HEK293 (cell line): ENCODE results near the gene ADI1.
"Not testable (repeated sequence)": the region's sequence is repeated elsewhere in the genome, so short reads cannot be mapped to it uniquely, and the experiment has no call there.

Experiments used
- CTCF ChIA-PET: fragments of 350-600 bp; formaldehyde crosslinking; extraction: SDS; loops from one replicate; lab custom pipeline; 2021; ENCODE audit warnings: antibody characterized with exemption; lab: Yijun Ruan, JAX
- POLR2A ChIA-PET: fragments of 300-600 bp; formaldehyde crosslinking; extraction: SDS; loops from one replicate; lab custom pipeline; 2020; ENCODE audit warnings: antibody characterized with exemption, inconsistent platforms; lab: Yijun Ruan, JAX
- H3K27ac ChIP-seq: fragments of 200-500 bp; sonication (Bioruptor generic); 2 replicates; pipeline ENCODE4 v1.5.1; 2014; ENCODE audit warnings: low read depth, low read length, control low read depth, inconsistent platforms; ENCODE audit errors: extremely low read depth
- H3K36me3 ChIP-seq, 2 experiments: fragments of 200-500 bp in 1 of 2; sonication (Bioruptor generic) in 1 of 2; 1 replicate in 1 of 2; 2 replicates in 1 of 2; pipeline ENCODE4 v1.5.1; 2014 to 2017; ENCODE audit warnings: inconsistent platforms in 2 of 2, low read length in 2 of 2; ENCODE audit not compliant: control insufficient read depth in 2 of 2, insufficient read depth in 1 of 2
- H3K4me1 ChIP-seq: fragments of 200-500 bp; sonication (Bioruptor generic); 2 replicates; pipeline ENCODE4 v1.5.1; 2014; ENCODE audit warnings: mild to moderate bottlenecking, low read length, inconsistent platforms; ENCODE audit not compliant: control insufficient read depth, insufficient read depth
- H3K4me3 ChIP-seq: 2 replicates; pipeline ENCODE4 v1.5.1; 2011; ENCODE audit warnings: low read depth, mild to moderate bottlenecking, control low read depth, low read length, moderate library complexity
- H3K9me3 ChIP-seq: fragments of 200-500 bp; sonication (Bioruptor generic); 2 replicates; pipeline ENCODE4 v1.5.1; 2014; ENCODE audit warnings: low read depth, low read length, inconsistent platforms; ENCODE audit not compliant: control insufficient read depth, insufficient read depth
- BCL11B ChIP-seq: fragments of 450-650 bp; formaldehyde crosslinking; IDR thresholded peaks from 2 replicates; pipeline ENCODE4 v1.5.1; 2016; ENCODE audit warnings: low read depth, missing biosample characterization, missing genetic modification characterization
- FEZF1 ChIP-seq: fragments of 450-650 bp; formaldehyde crosslinking; IDR thresholded peaks from 2 replicates; pipeline ENCODE4 v1.5.1; 2016; ENCODE audit warnings: missing biosample characterization, missing genetic modification characterization
- HOXA7 ChIP-seq: sonication (generic); formaldehyde crosslinking; IDR thresholded peaks from 2 replicates; pipeline ENCODE4 v1.8.1; 2022; ENCODE audit warnings: missing genetic modification reagents, borderline replicate concordance
- KLF8 ChIP-seq: fragments of 450-650 bp; formaldehyde crosslinking; IDR thresholded peaks from 2 replicates; pipeline ENCODE4 v1.5.1; 2016; ENCODE audit warnings: missing biosample characterization, missing genetic modification characterization
- MEIS1 ChIP-seq: sonication (generic); formaldehyde crosslinking; IDR thresholded peaks from 2 replicates; pipeline ENCODE4 v1.8.1; 2022; ENCODE audit warnings: missing genetic modification reagents, mild to moderate bottlenecking, borderline replicate concordance
- SCRT1 ChIP-seq: fragments of 450-650 bp; formaldehyde crosslinking; IDR thresholded peaks from 2 replicates; pipeline ENCODE4 v1.5.1; 2016; ENCODE audit warnings: missing biosample characterization, missing genetic modification characterization, borderline replicate concordance
- ZFP69B ChIP-seq: fragments of 450-650 bp; formaldehyde crosslinking; IDR thresholded peaks from 2 replicates; pipeline ENCODE4 v1.5.1; 2016; ENCODE audit warnings: missing biosample characterization, missing genetic modification characterization
- ZNF423 ChIP-seq: fragments of 450-650 bp; formaldehyde crosslinking; IDR thresholded peaks from 2 replicates; pipeline ENCODE4 v1.5.1; 2016; ENCODE audit warnings: missing biosample characterization, missing genetic modification characterization
- ZNF549 ChIP-seq: fragments of 450-650 bp; IDR thresholded peaks from 2 replicates; pipeline ENCODE4 v1.5.1; 2018; ENCODE audit warnings: missing biosample characterization, missing genetic modification characterization, mild to moderate bottlenecking, inconsistent platforms, moderate library complexity
- ZNF610 ChIP-seq: fragments of 450-650 bp; formaldehyde crosslinking; IDR thresholded peaks from 2 replicates; pipeline ENCODE4 v1.5.1; 2016; ENCODE audit warnings: missing biosample characterization, missing genetic modification characterization, borderline replicate concordance
- ZNF785 ChIP-seq: fragments of 450-650 bp; formaldehyde crosslinking; IDR thresholded peaks from 2 replicates; pipeline ENCODE4 v1.5.1; 2016; ENCODE audit warnings: missing biosample characterization, missing genetic modification characterization
- ZNF791 ChIP-seq: fragments of 450-650 bp; formaldehyde crosslinking; IDR thresholded peaks from 2 replicates; pipeline ENCODE4 v1.5.1; 2016; ENCODE audit warnings: missing biosample characterization, missing genetic modification characterization
- TF ChIP-seq, protein P1 (sequence below): fragments of 450-650 bp; IDR thresholded peaks from 2 replicates; pipeline ENCODE4 v1.5.1; 2018; ENCODE audit warnings: missing biosample characterization, mild to moderate bottlenecking, missing genetic modification characterization
- TF ChIP-seq, protein P2 (sequence below): fragments of 450-650 bp; formaldehyde crosslinking; optimal IDR thresholded peaks from 2 replicates; pipeline ENCODE3; 2016; ENCODE audit warnings: missing biosample characterization, mild to moderate bottlenecking, missing genetic modification characterization
- TF ChIP-seq, protein P3 (sequence below): fragments of 450-650 bp; formaldehyde crosslinking; IDR thresholded peaks from 2 replicates; pipeline ENCODE4 v1.5.1; 2016; ENCODE audit warnings: missing biosample characterization, missing genetic modification characterization
- TF ChIP-seq, protein P4 (sequence below): fragments of 450-650 bp; formaldehyde crosslinking; IDR thresholded peaks from 2 replicates; pipeline ENCODE4 v1.5.1; 2017; ENCODE audit warnings: missing biosample characterization, mild to moderate bottlenecking, missing genetic modification characterization, moderate library complexity

ADI1 gene

DNA sequence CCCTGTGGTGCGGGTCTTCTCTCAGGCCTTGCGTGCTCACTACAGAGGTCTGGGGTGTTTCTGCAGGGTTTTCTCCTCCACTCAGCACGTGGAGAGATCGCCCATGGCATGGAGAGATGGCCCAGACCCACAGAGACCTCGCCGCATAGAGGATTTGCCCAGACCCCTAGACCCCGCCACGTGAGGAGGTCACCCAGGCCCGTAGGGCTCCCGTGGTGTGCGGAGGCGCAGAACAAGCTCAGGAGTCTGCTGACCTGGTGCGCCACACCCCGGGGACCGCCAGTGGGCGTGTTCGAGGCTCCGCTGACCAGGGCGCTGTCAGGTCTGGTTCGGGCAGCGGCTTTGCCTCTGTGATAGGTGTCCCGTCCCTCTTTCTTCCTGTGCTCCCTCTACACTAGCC, 64.5 kb downstream of the ADI1 start:
- no peaks in the 10 kb centered on the region for H3K9me3 ChIP-seq
- no peak overlapping the region for H3K4me3 ChIP-seq
- no peak for TF ChIP-seq ZNF423 (tag by site-specific recombination)
- no peak for TF ChIP-seq ZNF785
- TF ChIP-seq, protein P1, sequence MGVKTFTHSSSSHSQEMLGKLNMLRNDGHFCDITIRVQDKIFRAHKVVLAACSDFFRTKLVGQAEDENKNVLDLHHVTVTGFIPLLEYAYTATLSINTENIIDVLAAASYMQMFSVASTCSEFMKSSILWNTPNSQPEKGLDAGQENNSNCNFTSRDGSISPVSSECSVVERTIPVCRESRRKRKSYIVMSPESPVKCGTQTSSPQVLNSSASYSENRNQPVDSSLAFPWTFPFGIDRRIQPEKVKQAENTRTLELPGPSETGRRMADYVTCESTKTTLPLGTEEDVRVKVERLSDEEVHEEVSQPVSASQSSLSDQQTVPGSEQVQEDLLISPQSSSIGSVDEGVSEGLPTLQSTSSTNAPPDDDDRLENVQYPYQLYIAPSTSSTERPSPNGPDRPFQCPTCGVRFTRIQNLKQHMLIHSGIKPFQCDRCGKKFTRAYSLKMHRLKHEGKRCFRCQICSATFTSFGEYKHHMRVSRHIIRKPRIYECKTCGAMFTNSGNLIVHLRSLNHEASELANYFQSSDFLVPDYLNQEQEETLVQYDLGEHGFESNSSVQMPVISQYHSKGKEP (tag by site-specific recombination): no peak
- no peak for TF ChIP-seq KLF8
- TF ChIP-seq ZNF791 (tag by site-specific recombination): no peak
- TF ChIP-seq, protein P2, sequence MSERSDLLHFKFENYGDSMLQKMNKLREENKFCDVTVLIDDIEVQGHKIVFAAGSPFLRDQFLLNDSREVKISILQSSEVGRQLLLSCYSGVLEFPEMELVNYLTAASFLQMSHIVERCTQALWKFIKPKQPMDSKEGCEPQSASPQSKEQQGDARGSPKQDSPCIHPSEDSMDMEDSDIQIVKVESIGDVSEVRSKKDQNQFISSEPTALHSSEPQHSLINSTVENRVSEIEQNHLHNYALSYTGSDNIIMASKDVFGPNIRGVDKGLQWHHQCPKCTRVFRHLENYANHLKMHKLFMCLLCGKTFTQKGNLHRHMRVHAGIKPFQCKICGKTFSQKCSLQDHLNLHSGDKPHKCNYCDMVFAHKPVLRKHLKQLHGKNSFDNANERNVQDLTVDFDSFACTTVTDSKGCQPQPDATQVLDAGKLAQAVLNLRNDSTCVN (tag by site-specific recombination): no peak
- TF ChIP-seq BCL11B (tag by site-specific recombination): no peak
- TF ChIP-seq, protein P3, sequence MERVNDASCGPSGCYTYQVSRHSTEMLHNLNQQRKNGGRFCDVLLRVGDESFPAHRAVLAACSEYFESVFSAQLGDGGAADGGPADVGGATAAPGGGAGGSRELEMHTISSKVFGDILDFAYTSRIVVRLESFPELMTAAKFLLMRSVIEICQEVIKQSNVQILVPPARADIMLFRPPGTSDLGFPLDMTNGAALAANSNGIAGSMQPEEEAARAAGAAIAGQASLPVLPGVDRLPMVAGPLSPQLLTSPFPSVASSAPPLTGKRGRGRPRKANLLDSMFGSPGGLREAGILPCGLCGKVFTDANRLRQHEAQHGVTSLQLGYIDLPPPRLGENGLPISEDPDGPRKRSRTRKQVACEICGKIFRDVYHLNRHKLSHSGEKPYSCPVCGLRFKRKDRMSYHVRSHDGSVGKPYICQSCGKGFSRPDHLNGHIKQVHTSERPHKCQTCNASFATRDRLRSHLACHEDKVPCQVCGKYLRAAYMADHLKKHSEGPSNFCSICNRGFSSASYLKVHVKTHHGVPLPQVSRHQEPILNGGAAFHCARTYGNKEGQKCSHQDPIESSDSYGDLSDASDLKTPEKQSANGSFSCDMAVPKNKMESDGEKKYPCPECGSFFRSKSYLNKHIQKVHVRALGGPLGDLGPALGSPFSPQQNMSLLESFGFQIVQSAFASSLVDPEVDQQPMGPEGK (tag by site-specific recombination): no peak
- TF ChIP-seq, protein P4, sequence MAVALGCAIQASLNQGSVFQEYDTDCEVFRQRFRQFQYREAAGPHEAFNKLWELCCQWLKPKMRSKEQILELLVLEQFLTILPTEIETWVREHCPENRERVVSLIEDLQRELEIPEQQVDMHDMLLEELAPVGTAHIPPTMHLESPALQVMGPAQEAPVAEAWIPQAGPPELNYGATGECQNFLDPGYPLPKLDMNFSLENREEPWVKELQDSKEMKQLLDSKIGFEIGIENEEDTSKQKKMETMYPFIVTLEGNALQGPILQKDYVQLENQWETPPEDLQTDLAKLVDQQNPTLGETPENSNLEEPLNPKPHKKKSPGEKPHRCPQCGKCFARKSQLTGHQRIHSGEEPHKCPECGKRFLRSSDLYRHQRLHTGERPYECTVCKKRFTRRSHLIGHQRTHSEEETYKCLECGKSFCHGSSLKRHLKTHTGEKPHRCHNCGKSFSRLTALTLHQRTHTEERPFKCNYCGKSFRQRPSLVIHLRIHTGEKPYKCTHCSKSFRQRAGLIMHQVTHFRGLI (tag by site-specific recombination): no peak
- no peak for TF ChIP-seq HOXA7
- no peak for TF ChIP-seq SCRT1
- no peak for TF ChIP-seq ZNF549
- no peak for TF ChIP-seq MEIS1
- no peak for TF ChIP-seq FEZF1 (tag by site-specific recombination)
- no peak for TF ChIP-seq ZNF610 (tag by site-specific recombination)
- H3K36me3 ChIP-seq: peaks cover 5 to 74% of the 10 kb centered on the region in 2 experiments; a peak in 2 of 3 replicates
- no peak overlapping the region for H3K27ac ChIP-seq
- ChIA-PET CTCF (no interaction called here), POLR2A (no interaction called here)
- no peaks in the 10 kb centered on the region for H3K4me1 ChIP-seq

DNA sequence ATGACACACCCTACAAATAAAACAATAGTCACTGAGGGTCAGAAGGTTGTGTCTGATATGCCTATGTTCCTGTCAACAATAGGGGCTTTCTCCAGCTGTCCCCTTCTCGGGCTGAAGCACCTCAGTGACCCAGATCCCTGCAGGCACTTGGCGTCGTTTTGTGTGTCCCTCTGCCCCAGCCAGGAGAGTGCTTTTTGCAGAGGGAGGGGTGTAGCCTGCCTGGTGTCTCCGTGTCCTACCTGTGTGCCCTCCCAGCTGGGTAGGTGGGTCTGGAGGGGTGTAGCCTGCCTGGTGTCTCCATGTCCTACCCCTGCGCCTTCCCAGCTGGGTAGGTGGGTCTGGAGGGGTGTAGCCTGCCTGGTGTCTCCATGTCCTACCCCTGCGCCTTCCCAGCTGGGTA, 65.3 kb downstream of the ADI1 start:
- POLR2A ChIA-PET, H3K9me3 ChIP-seq, H3K4me1 ChIP-seq, H3K27ac ChIP-seq, H3K4me3 ChIP-seq, CTCF ChIA-PET: not testable (repeated sequence)
- peaks cover 5 to 80% of the 10 kb centered on the region in 2 experiments; a peak in 2 of 3 replicates for H3K36me3 ChIP-seq

DNA sequence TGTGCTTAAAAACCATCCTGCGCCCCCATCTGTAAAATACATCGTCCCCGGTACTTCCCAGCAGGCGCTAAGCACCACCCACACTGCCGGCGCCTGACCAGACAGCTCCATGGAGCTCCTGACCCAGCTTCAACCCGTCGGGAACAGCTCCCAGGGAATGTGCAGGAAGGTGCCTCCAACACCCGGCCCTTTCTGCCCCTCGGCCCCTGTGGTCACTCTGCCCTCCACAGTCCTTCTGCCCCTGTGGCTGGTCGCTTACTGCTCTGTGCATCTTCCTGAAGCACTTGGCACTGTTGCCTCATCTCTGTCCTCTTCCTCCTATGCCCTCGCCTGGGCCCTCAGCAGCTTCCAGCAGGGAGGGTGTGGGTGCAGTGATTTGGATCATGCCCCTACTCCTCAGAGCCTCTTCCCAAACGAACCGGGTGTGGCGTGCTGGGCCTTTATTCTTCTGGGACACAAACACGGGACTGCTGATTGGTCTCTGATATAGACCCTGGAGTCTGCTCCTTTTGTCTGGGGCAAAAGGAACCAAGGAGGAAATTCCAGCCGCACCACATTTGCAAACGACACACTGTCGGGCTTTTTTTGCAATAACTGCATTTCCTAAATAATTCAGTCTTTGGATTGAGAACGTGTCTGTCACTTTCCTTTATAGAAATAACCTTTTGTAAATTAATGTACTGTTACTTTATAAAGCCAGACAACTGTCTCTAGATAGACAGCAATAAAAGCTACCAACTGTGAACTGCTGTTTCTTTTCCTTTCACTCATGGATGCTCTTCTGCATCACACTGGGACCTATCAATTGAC, 65.9 kb downstream of the ADI1 start:
- ChIA-PET POLR2A (no interaction called here), CTCF (no interaction called here)
- H3K4me3 ChIP-seq: no peak overlapping the region
- H3K27ac ChIP-seq: no peak overlapping the region
- no peaks in the 10 kb centered on the region for H3K9me3 ChIP-seq
- H3K36me3 ChIP-seq: peaks cover 2 to 77% of the 10 kb centered on the region in 2 experiments; a peak in 2 of 3 replicates
- no peaks in the 10 kb centered on the region for H3K4me1 ChIP-seq
- TF ChIP-seq BCL11B (tag by site-specific recombination) (no peak), ZFP69B (tag by site-specific recombination) (no peak)
